NCI-H1092 treated with DMSO at 0.1 percent for 48 hours (cell line): Measurements from ENCODE around the gene MIB1.
"Not testable (repeated sequence)": the region's sequence is repeated elsewhere in the genome, so short reads cannot be mapped to it uniquely, and the experiment has no call there.

Experiments used
- DNase-seq: peaks from one replicate; lab custom pipeline; 2025; lab: John Stamatoyannopoulos, UW

MIB1 gene

DNA sequence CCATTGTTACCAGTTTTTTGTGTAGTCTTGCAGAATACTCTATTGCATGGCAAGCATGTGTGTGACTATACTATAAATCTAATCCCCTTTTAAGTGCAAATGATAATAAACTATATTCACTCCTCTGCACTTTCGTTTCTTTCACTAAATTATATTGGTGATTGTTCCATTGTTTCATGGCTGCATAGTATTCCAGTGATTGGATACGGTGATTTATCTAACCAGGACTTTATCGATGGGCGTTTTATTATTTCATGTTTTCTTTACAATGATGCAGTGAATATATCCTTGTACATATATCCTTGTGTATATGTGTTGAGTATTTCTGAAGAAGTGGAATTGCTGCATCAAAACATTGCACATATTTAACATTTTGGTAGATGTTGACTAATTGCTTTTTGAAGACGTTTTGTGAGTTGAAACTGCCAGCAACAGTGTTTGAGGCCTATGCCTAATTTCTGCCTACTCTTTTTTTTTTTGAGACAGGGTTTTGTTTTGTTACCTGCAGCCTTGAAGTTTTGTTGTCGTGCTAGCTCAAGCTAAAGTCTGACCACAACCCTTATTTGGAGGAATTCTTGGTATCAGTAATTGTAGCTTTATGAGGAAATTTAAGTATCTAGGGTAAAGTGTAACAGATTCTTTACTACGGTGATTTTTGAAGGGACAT, 2.7 kb downstream of the MIB1 start:
- DNase-seq: no peak

DNA sequence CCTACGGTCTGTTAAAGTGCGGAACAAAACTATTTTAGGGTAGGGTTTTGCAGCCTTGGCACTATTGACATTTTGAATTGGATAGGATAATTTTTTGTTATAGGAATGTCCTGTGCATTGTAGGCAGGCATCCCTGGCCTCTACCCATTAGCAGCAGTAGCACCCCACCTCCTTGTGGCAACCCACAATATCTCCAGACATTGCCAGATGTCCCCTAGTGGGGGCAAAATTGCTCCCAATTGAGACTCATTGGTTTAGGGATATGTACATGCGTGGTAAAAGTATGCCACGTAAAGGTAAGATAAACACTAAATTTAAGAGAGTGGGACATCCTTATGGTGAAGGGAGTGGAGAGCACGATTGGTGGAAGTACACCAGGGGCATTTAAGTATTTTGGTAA, 4.6 kb downstream of the MIB1 start:
- no peak for DNase-seq

DNA sequence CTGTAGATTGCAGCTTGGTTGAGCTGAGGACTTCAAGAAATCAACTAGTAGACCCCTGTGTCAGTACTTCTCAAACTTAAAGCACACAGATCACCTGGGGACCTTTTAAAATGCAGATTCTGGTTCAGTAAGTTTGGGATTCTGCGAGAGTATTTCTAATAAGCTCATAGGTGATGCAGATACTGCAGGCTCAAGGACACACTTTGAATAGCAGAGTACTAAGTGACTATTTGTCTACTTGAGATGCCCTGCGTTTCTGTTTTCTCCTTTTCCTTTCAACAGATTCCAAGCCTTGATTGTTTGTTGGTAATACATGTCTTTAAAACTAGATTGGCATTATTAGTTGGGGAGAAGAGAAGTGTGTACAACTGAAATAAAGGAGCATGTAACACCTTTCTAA, 6.7 kb downstream of the MIB1 start:
- DNase-seq: no peak

DNA sequence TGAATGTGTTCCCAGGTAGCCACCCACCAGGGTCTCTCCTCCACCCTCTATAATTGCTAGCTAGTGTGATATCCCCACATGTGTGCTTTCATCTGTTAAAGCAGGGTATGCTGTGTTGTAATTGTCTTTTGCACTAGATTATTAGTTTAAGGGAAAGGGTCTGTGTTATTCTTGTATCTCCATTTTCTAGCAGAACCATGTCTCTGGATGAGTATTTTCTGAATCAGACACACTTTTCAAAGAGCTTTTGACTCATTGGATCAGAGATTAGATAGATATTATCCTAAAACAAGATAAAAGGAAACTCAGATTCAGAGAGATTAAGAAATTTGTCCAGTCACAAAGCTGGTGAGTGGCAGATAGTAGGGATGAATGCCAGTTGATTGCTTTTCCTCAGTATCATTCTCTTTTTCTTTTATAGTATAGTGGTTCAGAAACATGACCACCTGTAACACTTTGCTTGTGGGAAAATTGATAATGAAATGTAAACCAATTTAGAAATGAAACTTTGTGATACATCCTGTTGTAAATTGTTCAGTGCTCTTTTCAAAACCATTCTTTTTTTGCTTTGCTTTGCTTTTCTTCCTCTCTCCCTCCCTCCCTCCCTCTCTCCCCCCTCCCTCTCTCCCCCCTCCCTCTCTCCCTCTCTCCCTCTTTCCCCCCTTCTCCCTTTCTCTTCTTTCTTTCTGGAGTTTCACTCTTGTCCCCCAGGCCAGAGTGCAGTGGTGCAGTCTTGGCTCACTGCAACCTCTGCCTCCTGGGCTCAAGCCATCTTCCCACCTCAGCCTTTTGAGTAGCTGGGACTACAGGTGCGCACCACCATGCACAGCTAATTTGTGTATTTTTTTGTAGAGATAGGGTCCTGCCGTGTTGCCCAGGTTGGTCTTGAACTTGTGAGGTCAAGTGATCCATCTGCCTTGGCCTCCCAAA, 7.4 kb downstream of the MIB1 start:
- no peak for DNase-seq

DNA sequence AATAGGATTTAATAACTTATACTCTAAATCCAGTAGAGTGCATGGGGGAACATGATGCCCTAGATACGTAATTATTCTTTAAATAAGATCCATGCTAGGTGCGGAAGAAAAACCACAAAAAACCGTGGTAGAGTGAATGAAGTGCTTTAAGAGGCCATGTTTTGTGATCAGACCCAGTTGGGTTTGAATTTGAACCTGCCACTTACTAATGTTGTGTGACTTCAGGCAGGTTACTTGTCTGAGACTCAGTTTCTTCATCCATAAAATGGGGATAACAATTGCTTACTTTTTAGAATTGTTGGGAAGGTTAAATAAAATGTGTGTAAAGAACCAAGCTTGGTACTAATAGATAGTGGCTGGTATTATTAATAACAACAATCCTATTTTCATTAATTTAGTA, 17.2 kb downstream of the MIB1 start:
- DNase-seq: no peak

DNA sequence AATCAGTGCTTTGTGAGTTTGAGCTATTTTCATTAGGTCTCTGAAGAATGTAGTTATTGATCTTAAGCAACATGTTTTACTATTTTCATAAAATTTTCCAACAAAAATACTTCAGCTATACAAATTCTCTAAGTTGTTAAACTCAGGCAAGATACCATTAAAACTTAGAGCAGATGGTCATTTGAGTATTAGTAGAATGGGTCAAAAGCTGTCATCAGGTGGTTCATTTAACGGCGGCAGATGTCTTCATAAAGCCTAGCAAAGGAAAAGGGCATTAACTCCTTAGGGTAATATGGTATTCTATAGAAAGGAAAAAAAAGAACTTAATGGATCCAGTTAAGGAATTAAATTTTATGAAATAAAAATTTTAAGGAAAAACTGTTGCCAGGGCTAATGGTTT, 19.2 kb downstream of the MIB1 start:
- no peak for DNase-seq

DNA sequence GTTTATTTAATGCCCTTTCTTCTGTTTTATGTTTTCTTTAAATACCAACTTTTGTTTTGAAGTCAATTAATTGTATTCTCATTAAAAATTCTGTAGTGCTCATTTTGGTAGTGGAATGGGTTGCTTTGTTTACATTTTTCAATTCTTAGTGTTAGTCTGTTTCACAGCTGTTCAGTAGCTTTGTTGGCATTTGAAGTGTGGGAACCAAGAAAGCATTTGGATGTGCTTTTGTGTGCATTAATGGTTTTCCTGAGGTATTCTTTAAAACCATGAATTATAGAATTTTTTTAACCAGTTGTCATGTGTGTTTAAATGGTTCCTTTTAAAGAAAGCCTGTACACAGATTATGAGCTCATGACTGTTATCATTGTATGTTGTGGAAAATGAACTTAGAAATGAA, 19.7 kb downstream of the MIB1 start:
- no peak for DNase-seq

DNA sequence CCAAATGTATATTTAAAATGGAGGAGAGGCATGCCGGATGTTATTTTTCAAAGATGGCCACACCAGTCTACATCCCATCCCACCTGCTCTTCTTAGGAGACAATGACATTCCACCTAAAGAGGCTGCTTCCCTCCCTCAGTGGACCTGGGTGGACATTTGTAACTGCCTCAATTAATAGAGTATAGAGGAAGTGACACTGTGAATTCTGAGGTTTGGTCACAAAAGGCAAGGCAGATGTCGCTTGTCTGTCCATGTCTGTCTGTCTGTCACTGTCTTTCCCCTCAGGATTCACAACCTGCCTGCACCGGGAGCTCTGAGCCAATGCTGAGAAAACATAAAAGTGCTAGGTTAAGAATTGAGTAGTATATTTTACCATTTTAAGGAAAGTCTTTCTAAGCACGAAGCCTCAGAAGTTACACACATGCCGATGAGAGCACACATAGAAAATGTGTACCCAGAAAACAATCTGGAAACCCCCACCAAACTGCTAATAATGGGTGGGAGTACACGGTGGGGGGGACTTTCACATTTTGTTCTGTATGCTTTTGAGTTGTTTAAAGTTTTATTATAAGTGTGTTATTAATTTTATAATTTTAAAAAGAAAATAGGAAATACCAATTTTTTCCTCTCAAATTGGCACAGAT, 21.0 kb downstream of the MIB1 start:
- DNase-seq: no peak

DNA sequence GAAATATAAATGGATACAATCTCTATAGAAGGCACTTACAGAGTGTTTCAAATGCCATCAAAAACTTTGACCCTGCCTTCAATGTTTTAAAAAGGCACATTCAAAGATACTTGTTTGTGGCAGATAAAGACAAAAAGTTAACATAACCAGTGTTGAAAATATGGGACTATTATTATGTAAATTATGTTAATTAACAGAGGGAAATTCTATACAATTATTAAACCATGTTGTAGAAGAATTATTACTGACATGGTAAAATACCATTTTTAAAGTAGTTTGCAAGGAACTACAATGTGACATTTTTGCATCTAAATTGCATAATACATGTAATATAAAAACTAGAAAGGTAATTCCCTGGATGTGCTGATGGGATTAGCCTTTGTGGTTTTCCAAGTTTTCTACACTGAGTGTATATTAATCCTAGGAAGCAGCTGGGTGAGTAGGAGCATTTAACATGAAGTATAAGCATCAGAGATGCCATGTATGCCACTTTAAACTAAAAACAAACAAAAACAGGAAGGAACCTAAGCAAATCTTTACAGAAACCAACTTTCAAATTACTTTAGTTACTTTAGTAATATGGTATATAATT, 21.7 kb downstream of the MIB1 start:
- DNase-seq: no peak

DNA sequence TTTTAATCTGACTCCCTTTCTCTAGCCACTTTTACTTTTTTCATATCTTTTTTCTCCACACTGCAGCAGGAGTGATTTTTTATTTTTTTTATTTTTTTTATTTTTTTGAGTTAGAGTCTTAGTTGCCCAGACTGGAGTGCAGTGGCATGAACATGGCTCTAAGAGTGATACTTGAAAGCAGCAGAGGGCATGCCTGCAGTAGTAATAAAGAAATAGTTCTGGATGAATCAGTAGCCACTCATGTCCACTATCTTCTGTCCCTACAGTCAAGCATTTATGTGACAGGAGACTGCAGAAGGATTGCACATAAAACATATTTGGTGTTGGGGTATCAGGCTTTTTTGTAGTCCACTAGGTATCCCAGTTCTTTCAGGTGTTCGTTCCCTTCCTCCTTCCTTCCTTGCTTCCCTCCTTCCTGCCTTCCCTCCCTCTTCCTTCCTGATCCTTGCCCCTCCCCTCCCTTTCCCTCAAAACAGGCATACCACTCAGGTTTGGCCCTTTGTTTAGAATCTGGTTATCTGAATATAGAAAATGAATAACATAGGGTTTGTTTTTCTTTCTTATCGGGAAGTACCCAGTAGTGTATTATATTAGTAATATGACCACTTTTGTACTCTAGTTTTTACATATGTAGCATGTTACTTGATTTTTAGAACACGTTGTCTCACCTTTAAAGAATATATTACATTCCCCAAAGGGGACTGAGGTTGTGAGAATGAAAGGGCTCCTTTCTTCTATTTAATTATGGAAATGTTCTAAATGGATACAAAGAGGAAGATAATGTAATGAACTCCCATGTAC, 23.5 kb downstream of the MIB1 start:
- no peak for DNase-seq

DNA sequence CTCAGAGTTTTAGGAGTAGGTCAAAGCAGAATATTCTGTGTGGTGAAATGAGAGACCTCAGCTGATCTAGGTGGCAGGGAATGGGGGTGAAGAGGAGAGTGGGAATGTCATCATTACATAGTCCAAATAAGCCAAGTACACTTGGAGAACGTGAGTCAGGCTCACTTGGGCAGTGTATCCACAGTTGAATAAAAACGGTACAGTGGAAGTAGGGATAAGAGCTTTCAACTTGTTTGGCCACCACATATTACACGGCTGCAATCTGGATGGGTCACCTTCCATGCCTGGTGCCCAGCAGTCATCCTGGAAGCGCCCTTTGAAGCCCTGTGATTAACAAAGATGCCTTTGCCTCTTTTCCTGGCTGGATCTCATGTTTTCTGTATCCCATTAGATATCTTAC, 28.6 kb downstream of the MIB1 start:
- no peak for DNase-seq

DNA sequence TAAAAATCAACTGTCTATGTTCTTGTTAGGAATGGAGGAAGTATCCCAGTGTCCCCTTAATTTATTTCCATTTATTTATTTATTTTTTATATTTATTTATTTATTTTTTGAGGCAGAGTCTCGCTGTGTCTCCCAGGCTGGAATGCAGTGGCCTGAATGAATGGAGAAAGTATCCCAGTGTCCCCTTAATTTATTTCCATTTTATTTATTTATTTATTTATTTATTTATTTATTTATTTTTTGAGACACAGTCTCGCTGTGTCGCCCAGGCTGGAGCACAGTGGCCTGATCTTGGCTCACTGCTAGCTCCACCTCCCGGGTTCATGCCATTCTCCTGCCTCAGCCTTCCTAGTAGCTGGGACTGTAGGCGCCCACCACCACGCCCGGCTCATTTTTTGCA, 34.1 kb downstream of the MIB1 start:
- no peak for DNase-seq

DNA sequence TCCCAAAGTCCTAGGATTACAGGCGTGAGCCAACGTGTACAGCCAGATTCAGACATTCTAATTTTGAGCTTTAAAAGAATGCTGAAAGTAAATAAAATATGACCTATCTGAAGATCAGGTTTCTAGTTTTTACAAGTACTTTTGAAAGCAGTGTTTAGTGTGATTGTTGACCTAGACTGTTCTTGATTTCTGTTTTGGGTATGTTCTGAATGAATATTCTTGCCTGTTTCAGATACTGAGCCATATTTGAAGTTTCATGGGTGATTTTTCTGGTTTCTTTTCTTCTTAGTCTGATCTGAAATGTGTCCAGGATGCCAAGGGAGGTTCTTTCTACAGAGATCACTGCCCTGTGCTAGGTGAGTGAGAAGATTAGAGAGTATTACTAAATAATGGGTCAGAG, 37.2 kb downstream of the MIB1 start:
- DNase-seq: no peak

DNA sequence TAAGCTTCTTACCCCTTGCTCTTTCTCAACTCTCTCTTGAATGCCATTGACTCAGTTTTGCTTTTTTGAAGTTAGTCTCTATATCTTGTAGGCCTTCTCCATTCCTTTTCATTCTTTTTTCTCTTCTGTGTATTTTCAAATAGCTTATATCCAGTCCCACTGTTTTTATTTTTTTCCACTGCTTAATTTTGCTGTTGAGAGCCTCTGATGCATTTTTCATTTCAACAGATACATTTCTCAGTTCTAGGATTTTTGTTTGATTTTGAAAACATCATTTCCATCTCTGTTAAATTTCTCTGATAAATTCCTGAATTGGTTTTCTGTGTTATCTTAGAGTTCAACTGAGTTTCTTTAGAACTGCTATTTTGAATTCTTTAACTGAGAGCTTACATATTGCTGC, 45.9 kb downstream of the MIB1 start:
- no peak for DNase-seq

DNA sequence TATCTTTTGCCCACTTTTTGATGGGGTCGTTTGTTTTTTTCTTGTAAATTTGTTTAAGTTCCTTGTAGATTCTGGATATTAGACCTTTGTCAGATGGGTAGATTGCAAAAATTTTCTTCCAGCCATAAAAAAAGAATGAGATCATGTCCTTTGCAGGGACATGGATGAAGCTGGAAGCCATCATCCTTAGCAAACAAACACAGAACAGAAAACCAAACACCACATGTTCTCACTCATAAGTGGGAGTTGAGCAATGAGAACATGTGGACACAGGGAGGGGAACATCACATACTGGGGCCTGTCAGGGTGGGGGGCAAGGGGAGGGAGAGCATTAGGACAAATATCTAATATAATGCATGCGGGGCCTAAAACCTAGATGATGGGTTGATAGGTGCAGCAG, 55.5 kb downstream of the MIB1 start:
- not testable (repeated sequence) for DNase-seq

DNA sequence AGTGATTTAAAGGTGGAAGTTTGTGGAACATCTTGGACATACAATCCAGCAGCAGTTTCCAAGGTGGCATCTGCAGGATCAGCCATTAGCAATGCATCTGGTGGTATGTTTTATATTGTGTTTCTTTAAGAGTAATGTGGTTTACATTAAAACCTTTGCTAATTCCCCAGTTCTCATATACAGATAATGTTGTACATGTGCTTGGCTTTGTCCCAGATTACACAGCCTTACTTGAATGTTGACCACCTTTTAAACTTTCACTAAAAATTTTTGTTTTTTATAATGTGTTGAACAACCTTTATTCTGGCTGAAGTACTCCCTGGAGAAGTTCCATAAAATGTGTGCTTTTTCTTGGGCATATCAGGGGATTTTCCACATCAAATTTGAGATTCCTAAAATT, 57.5 kb downstream of the MIB1 start:
- DNase-seq: no peak

DNA sequence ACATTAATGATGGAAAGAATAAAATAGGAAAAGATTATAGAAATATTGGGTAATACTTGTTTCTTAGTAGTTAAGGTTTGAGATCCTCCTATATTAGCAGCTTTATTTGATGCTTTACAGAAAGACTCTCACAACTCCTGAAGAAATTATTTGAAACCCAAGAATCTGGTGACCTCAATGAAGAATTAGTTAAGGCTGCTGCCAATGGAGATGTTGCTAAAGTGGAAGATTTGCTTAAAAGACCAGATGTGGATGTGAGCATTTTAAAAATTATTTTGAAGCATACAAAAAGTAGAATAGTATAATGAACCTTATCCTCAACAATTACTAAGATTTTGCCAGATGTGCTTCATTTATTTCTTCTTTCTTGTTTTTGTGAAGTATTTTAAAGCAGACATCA, 59.1 kb downstream of the MIB1 start:
- DNase-seq: no peak

DNA sequence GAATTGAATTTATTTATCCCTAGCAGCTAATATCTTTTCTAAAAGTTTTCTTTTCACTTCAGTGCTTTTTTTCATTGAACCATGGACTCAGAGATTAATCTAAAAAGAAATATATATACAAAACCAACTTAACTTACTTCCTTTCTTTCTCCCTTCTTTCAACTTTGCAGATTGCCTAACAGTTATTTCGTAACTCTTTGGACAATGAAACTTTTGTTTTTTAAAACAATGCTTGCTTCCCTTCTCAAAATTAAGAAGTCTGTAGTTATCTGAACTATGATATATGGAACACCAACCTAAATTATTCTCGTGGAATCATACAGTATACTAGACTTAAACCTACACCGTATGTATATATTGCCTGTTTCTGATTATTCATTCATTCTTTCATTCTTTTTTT, 62.9 kb downstream of the MIB1 start:
- DNase-seq: no peak

DNA sequence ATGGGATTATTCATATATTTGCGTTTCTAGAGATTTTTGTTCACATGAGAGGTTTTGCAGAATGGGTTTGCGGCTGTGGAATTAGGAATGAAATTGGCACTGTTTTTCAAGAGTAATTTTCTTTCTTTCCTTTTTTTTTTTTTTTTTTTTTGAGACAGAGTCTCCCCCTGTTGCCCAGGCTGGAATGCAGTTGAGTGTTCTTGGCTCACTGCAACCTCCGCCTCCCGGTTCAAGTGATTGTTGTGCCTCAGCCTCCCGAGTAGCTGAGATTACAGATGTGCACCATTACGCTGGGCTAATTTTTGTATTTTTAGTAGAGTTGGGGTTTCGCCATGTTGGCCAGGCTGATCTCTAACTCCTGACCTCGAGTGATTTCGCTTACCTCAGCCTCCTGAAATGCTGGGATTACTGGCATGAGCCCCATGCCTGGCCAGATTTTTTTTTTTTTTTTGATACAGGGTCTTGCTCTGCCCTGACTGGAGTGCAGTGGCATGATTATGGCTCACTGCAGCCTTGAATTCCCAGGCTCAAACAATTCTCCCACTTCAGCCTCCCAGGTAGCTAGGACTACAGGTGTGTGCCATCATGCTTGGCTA, 65.3 kb downstream of the MIB1 start:
- DNase-seq: no peak

DNA sequence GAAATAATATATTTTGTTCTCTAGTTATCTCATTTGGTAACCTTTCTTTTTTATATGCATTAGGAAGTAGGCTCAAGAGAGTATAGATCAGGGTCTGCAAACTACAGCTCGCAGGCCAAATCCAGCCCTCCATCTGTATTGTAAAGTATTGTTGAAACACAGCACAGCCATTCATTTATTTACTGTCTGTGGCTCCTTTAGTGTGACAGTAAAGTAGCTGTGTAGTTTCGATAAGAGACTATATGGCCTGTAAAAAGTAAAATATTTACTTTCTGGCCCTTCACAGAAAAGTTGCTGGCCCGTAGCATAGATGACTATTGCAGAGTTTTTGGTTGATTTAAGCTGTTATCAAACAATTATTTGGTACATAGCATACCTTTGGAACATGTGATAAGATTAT, 67.6 kb downstream of the MIB1 start:
- DNase-seq: no peak

DNA sequence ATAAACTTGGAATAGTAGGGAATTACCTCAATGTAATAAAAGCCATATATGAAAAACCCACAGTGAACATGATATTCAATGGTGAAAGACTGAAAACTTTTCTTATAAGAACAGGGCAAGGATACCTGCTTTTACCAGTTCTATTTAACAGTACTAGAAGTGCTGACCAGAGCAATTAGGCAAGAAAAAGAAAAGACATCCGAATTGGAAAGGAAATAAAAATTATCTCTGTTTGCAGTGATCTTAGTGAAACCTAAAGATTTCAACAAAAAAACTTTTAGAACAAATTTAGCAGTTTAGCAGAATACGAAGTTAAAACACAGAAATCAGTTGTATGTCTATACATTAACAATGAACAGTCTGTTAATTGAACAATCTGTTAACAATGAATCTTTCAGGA, 69.1 kb downstream of the MIB1 start:
- DNase-seq: no peak

DNA sequence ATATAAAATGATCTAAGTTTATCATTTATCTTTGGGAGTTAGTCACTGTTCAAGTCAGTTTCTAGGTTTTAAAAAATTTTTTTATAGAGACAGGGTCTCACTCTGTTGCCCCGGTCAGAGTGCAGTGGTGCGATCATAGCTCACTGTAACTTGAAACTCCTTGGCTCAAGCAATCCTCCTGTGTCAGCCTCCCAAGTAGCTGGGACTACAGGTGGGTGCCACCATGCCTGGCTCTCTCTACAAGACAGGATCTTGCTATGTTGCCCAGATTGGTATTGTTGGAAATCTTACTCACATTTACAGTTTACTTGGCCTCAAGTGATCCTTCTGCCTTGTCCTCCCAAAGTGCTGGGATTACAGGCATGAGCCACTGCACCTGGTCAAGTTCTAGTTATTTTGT, 74.5 kb downstream of the MIB1 start:
- DNase-seq: no peak
